ENCODE data around the gene SLC6A3.

DNA sequence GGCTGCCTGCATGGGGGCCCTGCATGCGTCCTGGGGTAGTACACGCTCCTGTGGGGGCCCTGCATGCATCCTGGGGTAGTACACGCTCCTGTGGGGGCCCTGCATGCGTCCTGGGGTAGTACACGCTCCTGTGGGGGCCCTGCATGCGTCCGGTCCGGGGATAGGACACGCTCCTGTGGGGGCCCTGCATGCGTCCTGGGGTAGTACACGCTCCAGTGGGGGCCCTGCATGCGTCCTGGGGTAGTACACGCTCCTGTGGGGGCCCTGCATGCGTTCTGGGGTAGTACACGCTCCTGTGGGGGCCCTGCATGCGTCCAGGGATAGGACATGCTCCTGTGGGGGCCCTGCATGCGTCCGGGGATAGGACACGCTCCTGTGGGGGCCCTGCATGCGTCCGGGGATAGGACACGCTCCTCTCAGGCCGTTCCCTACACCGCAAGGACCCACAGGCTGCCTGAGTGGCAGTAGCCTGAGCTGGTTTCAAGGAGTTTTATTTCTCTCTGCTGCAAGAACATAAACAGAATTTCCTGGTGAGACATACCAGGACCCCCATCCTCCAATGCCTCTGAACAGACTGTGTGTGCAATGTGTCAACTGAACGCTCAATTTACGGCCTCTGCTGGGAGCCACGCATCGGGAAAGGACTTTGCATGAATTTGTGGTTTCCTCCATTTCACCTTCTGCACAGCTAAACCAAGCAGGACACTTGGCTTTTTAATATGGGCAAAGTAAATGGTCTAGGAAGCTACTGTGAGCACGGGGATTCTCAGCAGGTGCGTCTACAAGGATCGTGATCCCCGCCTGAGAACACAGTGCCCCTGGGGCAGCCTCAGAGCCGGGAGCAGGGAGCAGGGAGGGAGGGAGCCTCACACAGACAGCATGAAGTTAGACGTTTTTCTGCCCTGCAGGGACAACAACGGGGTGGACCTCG, 51.4 kb downstream of the SLC6A3 start:
- TF ChIP-seq, protein P1, sequence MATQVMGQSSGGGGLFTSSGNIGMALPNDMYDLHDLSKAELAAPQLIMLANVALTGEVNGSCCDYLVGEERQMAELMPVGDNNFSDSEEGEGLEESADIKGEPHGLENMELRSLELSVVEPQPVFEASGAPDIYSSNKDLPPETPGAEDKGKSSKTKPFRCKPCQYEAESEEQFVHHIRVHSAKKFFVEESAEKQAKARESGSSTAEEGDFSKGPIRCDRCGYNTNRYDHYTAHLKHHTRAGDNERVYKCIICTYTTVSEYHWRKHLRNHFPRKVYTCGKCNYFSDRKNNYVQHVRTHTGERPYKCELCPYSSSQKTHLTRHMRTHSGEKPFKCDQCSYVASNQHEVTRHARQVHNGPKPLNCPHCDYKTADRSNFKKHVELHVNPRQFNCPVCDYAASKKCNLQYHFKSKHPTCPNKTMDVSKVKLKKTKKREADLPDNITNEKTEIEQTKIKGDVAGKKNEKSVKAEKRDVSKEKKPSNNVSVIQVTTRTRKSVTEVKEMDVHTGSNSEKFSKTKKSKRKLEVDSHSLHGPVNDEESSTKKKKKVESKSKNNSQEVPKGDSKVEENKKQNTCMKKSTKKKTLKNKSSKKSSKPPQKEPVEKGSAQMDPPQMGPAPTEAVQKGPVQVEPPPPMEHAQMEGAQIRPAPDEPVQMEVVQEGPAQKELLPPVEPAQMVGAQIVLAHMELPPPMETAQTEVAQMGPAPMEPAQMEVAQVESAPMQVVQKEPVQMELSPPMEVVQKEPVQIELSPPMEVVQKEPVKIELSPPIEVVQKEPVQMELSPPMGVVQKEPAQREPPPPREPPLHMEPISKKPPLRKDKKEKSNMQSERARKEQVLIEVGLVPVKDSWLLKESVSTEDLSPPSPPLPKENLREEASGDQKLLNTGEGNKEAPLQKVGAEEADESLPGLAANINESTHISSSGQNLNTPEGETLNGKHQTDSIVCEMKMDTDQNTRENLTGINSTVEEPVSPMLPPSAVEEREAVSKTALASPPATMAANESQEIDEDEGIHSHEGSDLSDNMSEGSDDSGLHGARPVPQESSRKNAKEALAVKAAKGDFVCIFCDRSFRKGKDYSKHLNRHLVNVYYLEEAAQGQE (IDR thresholded peaks at IDR 0.05; ENCODE audit: insufficient read depth in 1 of 2, low read depth in 2 of 2, low read length in 2 of 2), result no peak
- TF ChIP-seq POLR2AphosphoS5 (IDR thresholded peaks at IDR 0.05; ENCODE audit: low read depth, low read length) (no peak), SIN3A (IDR thresholded peaks at IDR 0.05; ENCODE audit: borderline replicate concordance, insufficient read depth, low read length) (no peak), TAF1 (IDR thresholded peaks at IDR 0.05; ENCODE audit: borderline replicate concordance, insufficient read depth, low read length) (no peak), FOXP2 (optimal IDR thresholded peaks at IDR 0.05; ENCODE audit: borderline replicate concordance, extremely low read depth, extremely low read length, insufficient read depth) (no peak)
